ENCODE results near the gene ZMYND8.
"Not testable (repeated sequence)": the region's sequence is repeated elsewhere in the genome, so short reads cannot be mapped to it uniquely, and the experiment has no call there.

ZMYND8 gene

GRCh38 chr20:47309806-47310426 lies 46.6 kb downstream of the ZMYND8 start:
- DNase-seq, result no peak

GRCh38 chr20:47309394-47309793 lies 47.1 kb downstream of the ZMYND8 start:
- no peak for DNase-seq

GRCh38 chr20:47307569-47307968 lies 48.9 kb downstream of the ZMYND8 start:
- not testable (repeated sequence) for DNase-seq

GRCh38 chr20:47306755-47307370 lies 49.6 kb downstream of the ZMYND8 start:
- no peak for DNase-seq

- DNase-seq, result no peak
Measured at GRCh38 chr20:47306095-47306494, 50.4 kb downstream of the ZMYND8 start.

GRCh38 chr20:47305667-47306066 lies 50.8 kb downstream of the ZMYND8 start:
- no peak for DNase-seq

- no peak for DNase-seq
Measured at GRCh38 chr20:47304287-47304686, 52.2 kb downstream of the ZMYND8 start.

- DNase-seq, result no peak
Measured at GRCh38 chr20:47303736-47304135, 52.8 kb downstream of the ZMYND8 start.

- no peak for DNase-seq
Measured at GRCh38 chr20:47300071-47300470, 56.4 kb downstream of the ZMYND8 start.

GRCh38 chr20:47298624-47299023 lies 57.9 kb downstream of the ZMYND8 start:
- no peak for DNase-seq

GRCh38 chr20:47297746-47298145 lies 58.8 kb downstream of the ZMYND8 start:
- DNase-seq, result no peak

- DNase-seq, result no peak
Measured at GRCh38 chr20:47296950-47297349, 59.5 kb downstream of the ZMYND8 start.

- no peak for DNase-seq
Measured at GRCh38 chr20:47295921-47296426, 60.5 kb downstream of the ZMYND8 start.

GRCh38 chr20:47295129-47295813 lies 61.2 kb downstream of the ZMYND8 start:
- no peak for DNase-seq

- DNase-seq, result no peak
Measured at GRCh38 chr20:47293631-47294030, 62.9 kb downstream of the ZMYND8 start.

- DNase-seq, result no peak
Measured at GRCh38 chr20:47292581-47292980, 63.9 kb downstream of the ZMYND8 start.

- DNase-seq, result no peak
Measured at GRCh38 chr20:47290666-47291430, 65.7 kb downstream of the ZMYND8 start.

- DNase-seq, result no peak
Measured at GRCh38 chr20:47290008-47290407, 66.5 kb downstream of the ZMYND8 start.

- no peak for DNase-seq
Measured at GRCh38 chr20:47289096-47289495, 67.4 kb downstream of the ZMYND8 start.

GRCh38 chr20:47288530-47288929 lies 68.0 kb downstream of the ZMYND8 start:
- DNase-seq, result not testable (repeated sequence)

- DNase-seq, result no peak
Measured at GRCh38 chr20:47287609-47288144, 68.8 kb downstream of the ZMYND8 start.

GRCh38 chr20:47286681-47287080 lies 69.8 kb downstream of the ZMYND8 start:
- no peak for DNase-seq

- DNase-seq, result no peak
Measured at GRCh38 chr20:47285189-47285588, 71.3 kb downstream of the ZMYND8 start.

Measured in cerebellar nuclear complex (tissue), 1 donor.